ENCODE results near the gene OR6B2.

Gene OR6B2

DNA sequence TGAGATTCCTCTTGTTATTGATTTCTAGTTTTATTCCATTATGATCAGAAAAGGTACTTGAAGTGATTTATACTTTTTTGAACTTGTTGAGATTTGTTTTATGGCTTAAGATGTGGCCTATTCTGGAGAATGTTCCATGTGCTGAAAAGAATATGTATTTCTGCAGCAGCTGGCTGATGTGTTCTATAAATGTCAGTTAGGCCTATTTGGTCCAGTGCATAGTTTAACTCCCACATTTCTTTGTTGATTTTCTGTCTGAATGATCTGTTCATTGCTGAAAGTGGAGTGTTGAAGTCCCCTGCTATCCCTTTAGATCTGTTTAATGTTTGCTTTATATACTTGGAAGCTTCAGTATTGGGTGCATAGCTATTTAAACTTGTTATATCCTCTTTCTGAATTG lies 7.1 kb upstream of the OR6B2 start:
- no peak for DNase-seq

DNA sequence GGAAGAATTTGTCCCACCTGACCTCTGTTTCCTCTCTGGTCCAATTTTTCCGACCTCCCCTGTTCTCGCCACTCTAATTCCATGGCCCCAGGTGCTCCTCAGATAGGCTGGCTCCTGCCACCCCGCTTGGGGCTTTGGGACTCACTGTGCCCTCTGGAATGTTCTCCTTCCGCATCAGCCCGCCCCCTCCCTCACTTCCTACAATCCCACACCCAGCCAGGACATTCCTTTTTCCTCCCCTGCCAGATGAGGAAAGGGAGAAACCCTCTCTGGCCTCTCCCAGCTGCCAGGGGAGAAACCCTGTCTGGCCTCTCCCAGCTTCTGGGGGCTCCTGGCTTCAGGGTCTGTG lies 3.1 kb upstream of the OR6B2 start:
- DNase-seq, result no peak

DNA sequence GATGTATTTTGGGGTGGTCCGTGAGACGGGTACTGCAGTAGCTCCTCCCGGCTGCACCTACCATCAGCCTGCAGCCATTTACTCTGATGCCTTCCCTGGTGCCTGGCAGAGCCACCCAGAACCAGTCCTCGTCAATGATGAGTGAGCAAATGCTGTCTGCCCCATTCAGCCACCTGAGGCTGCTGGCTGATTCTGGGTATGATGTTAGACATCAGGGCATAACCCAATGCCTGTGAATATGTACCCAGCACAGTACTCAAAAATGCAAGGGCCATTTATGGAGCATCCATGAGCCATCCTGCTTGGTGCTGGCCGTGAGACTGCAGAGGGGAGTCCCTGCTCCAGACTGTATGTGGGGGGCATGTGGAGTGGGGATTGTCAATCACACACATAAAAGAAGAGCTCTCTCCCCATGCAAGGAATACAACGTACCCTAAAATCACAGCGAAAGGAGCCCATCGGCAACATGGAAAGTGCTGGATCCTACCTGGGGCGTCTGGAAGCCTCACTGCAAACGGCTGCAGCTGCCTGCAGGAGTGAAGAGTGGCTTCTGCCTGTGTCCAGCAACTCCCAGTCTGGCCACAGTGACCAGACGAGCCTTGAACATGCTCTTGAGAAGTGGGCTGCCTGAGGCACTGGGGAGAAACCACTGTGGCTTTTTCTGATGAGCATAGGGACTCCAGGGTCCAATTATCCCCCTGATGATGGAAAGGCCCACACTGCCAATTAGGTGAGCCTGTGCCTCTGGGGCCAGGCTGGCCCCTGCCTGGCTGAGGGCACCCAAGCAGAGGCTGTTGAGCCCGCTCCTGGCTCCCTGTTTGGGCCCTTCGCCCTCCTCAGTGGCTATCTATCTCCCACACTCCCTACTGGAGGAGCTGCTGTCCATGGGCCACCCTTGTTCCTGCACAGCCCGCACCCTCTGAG lies 2.4 kb upstream of the OR6B2 start:
- DNase-seq, result no peak

DNA sequence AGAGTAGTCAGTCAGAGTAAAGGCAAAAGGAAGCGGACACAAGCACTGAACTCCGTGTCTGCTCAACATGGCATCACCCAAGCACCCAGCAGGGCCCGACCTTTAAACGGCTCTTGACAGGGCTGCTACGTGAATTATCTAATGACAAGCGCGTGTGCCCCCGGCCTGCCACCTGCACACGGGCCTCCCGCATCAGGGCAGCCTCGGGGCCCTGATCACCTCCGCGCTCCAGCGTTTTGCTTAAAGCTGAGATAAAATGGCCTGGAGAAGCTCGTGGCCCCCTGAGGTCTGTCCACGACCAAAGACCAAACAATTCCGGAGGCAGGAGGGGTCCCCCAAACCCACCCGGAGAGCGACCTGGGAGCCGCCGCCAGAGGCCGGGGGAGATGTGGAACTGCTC lies 5.5 kb downstream of the OR6B2 start:
- peak; percentile 12 for DNase-seq

DNA sequence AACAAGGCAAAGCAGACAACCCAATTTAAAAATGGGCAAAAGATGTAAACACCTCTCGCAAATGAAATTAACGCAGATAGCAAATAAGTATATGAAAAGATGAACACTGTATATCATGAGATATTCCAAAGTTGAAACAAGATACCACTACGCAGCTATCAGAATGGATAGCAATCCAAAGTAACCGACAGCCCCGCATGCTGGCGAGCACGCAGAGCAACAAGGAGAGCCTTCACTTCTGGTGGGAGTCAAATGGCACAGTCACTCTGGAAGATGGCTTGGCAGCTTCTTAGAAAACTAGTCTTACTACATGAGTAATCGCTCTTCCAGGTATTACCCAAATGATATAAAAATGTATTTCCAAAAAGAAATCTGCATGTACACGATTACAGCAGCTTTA lies 6.4 kb downstream of the OR6B2 start:
- no peak for DNase-seq

DNA sequence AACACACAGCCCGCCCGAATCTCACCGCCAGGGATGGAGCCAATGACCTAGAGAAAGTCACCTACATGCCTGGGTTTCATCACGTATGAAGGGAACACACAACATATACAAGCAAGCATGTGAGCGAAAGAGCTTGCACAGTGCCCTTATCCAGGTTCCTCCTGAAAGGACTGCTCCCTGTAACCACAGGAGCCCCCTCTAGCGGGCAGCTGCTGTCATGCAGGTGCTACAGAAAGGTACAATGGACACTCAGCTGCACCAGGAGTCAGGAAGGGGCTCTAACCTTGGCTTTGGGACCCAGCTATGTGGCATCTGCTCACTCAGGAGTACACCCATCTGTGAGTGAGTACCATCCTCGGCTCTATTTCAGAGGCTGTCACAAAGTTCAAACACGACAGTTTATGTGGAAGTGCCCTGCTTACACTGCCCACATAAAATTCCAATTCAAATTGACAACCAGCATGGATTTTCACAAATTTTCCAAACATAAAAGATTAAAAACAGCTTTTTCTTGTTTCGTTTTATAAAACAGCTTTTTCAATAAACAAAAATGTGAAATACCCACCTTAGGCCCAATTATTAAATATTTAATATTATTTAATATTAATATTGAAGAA lies 8.6 kb downstream of the OR6B2 start:
- peak; percentile 61 for DNase-seq

DNA sequence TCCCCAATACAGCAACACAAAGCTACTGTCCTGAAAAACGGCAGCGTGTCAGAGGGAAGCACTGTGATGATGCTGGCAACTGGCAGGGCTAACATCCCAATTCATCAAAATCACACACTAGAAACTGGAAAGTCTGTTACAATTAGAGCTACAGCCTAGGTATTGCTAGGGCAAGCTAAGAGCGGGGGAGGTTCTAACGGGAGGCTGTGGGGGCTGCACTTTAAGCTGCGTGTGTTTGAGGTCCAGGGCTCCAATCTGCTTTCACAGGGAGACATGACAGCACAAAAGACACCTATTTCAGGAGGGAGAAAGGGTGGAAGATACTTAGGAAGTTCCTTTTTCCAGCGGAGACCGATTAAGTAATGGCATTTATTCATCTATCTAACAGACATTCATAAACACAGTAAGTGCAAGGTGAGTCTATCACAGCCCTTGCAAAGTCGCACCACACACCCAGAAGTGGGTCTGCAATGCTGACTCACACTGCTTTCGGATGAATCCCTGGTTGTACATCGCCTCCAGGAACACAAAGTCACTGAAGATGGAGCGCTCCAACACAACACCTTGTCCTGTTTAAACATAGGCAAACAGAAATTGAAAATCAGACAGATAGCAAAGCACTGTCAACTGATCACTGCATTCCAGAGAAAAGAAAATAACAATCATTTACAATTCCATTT lies 12.0 kb downstream of the OR6B2 start:
- DNase-seq, result no peak

DNA sequence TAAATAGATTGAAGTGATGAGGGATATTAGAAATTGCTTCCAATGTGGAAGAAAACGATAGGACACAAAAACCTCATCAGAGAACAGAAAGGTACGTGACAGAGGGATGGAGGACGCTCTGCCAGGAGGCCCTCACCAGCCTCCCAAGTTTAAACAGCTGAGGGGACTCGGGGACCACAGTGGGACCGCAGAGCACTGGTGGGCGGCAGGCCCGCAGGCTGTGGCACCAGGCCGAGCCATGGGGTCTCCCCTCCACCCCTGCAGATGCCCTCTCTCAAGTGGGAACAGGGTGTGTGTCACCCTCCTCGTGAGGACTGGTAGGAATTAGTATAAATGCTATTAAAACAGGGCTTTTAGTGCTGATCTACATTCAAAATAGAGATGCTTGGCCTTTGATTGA lies 15.9 kb downstream of the OR6B2 start:
- DNase-seq, result no peak

DNA sequence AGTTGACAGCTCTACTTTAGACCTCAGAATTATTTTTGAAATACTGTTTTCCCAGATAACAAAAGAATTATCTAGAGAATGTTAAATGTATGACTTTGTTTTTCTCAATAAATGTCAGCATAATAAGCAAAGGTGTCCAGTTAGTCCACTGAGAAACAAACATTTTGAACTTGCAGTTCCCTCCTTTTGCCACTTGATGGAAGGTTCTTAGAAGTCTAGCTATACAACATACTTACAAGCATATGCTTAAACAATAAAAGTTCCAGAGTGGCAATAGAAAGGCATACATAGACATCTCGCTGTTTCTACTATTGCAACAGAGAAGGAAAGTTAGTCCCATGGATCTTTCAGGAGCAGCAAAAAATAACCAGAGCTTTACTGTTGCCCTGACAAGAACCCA lies 16.9 kb downstream of the OR6B2 start:
- DNase-seq, result no peak

DNA sequence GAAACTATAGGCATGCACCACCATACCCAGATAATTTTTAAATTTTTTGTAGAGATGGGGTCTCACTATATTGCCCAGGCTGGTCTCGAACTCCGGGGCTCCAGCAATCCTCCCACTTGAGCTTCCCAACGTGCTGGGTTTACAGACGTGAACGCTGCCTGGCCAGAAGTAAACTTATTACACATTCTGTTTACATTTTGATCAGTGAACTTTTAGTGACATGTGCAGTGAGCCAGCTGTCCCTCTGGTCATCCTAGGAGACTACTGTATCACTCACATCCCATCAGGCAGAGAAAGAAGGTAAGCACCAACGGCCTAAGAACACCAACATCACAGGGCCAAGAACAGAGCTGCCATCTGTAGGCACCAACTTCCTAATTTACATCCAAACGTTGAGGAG lies 27.2 kb downstream of the OR6B2 start:
- DNase-seq, result no peak

DNA sequence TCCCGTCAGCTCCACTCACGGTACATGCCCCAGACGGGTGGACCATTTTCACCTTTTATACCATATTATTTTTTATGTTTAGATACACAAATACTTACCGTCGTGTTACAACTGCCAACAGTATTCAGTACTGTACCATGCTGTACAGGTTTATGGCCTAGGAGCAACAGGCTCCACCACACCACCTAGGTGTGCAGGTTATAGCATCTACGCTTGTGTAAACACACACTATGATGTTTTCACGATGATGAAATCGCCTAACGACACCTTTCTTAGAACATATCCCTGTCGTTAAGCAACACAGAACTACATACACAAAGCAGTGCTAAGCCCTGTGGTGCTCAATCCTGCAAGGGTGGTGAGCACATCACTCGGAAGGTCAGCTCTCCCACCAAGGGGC lies 29.6 kb downstream of the OR6B2 start:
- DNase-seq, result no peak

DNA sequence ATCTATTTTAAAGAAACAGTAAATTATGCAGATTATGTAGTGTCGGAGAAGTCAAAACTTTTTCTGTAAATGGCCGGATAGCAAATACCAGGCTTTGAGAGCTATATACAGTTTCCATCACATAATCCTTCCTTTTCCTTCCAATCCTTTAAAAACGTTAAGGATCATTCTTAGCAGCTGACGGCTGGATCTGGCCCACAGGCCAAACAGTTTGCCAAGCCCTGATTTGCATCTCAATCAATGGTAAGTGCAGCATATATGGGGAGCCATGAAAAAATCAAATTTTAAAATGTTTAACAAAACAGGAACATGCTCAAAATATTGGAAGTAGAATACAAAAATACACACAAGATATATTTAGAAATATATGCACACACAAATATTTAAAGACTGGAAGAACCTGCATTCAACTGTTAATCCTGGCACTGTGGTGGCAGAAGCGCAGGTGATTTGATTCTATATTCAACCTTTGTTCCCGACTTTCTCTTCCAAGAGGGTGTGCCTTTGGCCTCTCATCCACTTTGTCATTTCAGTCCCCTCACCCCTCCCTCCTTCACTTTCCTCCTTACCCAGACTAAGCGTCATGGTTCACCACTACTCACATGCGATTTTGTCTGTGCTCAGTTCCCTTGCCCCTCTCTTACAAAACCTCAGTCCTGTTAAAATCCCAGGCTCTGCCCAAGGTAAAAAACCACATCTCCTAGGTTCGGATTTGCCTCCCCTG lies 32.4 kb downstream of the OR6B2 start:
- no peak for DNase-seq

DNA sequence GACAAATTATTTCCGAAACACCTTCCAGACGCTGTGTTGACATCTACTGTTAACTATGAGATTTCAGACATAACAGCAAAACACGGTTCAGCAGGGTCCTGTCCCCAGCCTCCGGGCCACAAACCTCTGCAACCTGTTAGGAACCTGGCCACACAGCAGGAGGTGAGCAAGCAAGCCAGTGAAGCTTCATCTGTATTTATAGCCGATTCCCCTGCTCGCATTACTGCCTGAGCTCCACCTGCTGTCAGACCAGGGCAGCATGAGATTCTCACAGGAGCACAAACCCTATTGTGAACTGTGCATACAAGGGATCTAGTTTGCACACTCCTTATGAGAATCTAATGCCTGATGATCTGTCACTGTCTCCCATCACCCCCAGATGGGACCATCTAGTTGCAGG lies 36.1 kb downstream of the OR6B2 start:
- no peak for DNase-seq

DNA sequence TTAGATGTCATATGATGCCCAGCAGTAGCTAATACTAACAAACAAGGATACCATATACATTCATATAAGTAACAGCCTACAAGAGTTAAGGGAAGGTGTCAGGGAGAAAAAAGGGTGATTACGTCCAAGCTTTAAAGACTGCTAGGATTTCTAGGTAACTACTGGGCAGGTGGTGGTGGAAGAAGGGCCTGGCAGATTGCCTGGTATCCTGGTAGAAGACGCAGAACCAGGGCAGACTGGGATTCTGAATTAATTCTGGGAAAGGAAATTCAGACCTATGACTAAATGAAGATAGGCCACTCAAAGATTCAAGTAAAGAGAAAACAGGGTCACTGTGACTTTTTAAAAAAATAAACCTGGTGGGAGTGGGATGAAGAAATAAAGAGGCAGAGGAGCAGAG lies 36.9 kb downstream of the OR6B2 start:
- DNase-seq, result no peak

DNA sequence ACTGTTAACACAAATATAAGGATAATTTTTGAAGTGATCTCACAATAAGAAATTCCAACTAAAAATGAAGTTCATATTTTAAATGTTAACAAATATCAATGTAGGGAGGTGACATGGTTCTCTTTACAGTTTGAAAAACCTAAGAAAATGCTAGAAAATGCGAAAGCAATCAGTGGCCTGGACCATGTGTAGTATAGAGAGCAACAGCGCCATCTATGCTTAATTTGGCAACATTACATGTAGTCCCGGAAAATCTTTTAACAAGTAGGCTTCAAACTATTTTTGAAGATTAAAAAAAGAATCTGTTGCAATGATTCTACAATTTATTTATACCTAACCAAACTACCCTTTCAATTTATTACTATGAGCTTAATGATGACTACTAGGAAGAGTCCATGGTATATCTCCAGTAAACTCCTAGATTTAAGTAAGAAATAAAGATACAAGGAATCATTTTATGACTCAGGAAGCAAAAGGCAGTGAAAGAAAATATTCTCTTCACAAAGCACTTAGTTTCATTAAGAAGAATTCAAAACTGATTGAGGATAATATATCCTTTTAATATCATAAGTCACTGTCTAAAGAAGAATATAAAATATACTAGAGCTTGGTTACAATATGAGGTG lies 38.4 kb downstream of the OR6B2 start:
- no peak for DNase-seq

DNA sequence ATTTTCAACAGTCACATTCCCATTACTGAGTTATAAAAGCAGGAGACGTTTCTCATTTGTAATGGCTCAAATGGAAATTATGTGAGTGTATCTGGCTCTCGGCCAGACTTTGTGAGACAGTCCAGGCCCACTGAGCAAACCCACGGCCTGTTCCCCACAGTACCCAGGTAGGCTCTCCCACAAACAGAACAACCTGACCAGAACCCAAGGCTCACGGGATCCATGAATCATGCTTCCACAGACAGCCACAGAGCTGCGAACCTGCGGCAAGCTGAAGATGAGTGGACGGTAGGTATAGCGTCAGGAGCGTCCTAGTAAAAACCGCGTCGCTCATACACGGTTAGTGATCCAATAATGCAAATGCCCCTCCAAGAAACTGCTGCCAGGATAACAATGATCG lies 39.3 kb downstream of the OR6B2 start:
- DNase-seq, result no peak

DNA sequence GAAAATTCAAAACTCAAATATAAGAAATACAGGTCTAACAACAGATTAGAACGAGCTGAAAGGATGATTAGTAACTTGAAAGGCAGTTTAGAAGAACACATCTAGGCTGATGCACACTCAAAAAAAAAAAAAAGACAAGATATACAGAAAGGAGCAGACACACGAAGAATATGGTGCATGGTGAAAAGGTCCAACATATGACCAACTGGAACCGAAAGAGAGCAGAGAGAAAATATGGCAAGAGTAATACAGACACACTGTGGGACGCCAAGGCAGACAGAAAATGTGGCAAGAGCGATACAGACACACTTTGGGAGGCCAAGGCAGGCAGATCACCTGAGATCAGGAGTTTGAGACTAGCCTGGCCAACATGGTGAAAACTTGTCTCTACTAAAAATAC lies 44.9 kb downstream of the OR6B2 start:
- no peak for DNase-seq

DNA sequence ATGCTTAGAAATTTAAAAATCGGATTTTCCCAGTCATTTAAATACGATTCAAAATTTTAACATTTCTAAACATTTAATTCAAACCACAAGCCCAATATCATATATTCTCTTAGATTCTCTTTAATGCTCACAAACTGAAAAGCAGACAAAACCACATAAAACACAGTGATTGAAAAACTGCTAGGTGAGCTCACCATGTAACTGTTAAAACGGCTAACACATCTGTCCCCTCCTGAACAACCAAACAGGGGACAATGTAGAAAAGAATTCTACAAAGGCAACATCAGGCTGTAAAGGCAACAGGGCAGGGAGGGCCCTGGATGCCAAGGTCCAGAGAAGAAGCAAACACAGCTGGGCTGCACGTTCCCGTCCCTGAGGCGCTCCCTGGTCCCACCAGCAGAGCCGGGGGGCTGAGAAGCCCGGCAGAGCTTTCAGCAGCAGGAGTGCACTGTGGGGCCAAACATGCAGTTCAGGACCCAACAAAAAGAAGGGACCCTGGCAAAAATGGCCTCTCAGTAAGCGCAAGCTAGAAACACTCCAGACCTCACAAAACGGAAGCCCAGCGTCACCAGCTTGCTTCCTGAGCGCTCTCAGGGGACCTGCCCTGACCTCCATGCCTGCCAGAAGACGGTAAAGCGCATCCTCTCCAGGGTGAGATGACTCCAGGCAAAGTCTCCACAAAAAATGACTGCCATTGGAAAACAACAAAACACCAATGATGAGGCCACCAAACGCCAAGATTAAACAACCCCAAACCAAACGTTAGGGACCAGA lies 45.6 kb downstream of the OR6B2 start:
- no peak for DNase-seq

DNA sequence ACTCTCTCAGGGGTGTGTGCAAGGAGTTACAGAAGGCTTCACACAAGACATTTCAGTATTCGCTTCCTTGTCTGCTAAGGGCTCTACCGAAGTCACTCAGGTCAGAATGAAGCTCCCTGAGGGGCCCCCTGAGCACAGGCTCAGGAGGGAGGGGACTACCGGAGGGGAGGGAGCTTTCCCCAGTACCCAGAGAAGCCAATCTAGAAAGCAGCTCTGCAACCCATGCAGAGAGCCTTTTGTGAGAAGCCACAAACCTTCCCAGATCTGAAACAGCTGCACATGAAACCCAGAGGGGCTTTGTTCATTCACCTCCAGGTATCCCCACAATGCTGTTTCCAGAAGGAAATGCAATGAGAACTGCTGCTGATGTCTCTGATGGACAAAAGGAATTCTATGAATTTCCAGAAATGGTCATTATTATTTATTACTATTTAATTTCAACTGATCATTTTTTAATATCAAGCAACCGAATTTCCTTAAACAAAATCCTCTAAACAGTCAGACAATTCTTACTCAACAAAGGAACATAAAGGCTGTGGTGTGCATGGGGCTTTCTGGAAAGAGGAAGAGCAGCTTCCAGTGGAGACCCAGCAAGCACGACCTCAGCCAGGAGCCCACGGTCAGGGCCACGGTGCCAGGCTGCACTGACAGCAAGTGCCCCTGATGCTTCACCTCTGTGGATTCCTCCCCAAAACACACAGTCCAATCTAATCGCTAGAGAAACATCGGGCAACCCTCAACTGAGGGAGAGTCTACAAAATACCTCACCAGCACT lies 47.0 kb downstream of the OR6B2 start:
- no peak for DNase-seq
